Transverse colon (tissue), 4 donors: ENCODE measurements around the gene SMYD3. TPM values are rescaled to one million over a fixed set of nuclear protein-coding genes. Genes with fewer than 3 reads are reported as not detected.

Experiments used
- DNase-seq: peaks from one replicate; pipeline ENCODE4 v3.0.0-alpha.2; 2019
- H3K27ac ChIP-seq, 4 donors: fragments of 200-600 bp; sonication (generic); 2 replicates each; pipeline ENCODE4 v1.5.1; 2016 to 2018; ENCODE audit warnings: inconsistent platforms in 4 of 4
- H3K27me3 ChIP-seq: fragments of 200-600 bp; sonication (generic); 2 replicates; pipeline ENCODE4 v1.5.1; 2017; ENCODE audit warnings: inconsistent platforms
- H3K36me3 ChIP-seq, 4 donors: fragments of 200-600 bp; sonication (generic); 2 replicates each; pipeline ENCODE4 v1.5.1; 2017 to 2019; ENCODE audit warnings: inconsistent platforms in 4 of 4
- H3K4me1 ChIP-seq, 4 donors: fragments of 200-600 bp; sonication (generic); 2 replicates each; pipeline ENCODE4 v1.5.1; 2017 to 2020; ENCODE audit warnings: inconsistent platforms in 4 of 4
- H3K4me3 ChIP-seq, 4 donors: fragments of 200-600 bp; sonication (generic); 1 replicate in 1 of 4; 2 replicates in 3 of 4; pipeline versions ENCODE4 v1.5.1 to v1.6.1; 2017 to 2019; ENCODE audit warnings: inconsistent platforms in 4 of 4
- H3K9me3 ChIP-seq, 2 donors: fragments of 200-600 bp; sonication (generic); 2 replicates each; pipeline ENCODE4 v1.5.1; 2017 to 2019; ENCODE audit warnings: inconsistent platforms in 2 of 2
- CTCF ChIP-seq, 5 experiments: fragments of 200-600 bp in 3 of 5; fragments of 450-650 bp in 2 of 5; sonication (generic) in 3 of 5; IDR thresholded peaks; 1 replicate in 2 of 5; 2 replicates in 3 of 5; pipeline ENCODE4 v1.5.1; 2016 to 2017; ENCODE audit warnings: antibody characterized with exemption in 5 of 5, inconsistent platforms in 3 of 5, mild to moderate bottlenecking in 2 of 5, moderate library complexity in 1 of 5
- EP300 ChIP-seq: sonication (generic); formaldehyde crosslinking; IDR thresholded peaks from one replicate; pipeline ENCODE4 v1.6.1; 2017; ENCODE audit warnings: antibody characterized with exemption, low read depth
- POLR2A ChIP-seq: fragments of 450-650 bp; IDR thresholded peaks from one replicate; pipeline ENCODE4 v1.6.1; 2016; ENCODE audit warnings: antibody characterized with exemption, mild to moderate bottlenecking, moderate library complexity
- POLR2AphosphoS5 ChIP-seq, 3 donors: sonication (generic); formaldehyde crosslinking; IDR thresholded peaks; one replicate each; pipeline ENCODE4 v1.6.1; 2016; ENCODE audit warnings: antibody characterized with exemption in 3 of 3
- WGBS, 2 donors: methylation state at CpG; one replicate each; pipeline ENCODE4 v1.1.5; 2018; ENCODE audit warnings: low coverage in 1 of 2; 5-methylcytosine and 5-hydroxymethylcytosine counted together
- in situ Hi-C, 4 donors: fragments of 200-750 bp; cut with MboI; loops; one replicate each; pipeline versions ENCODE4 v1.15.0 to v1.15.1; 2017; ENCODE audit warnings: low sequenced_read_pairs in 3 of 4, low pct_ligation_motif_present in 1 of 4, low pct_unique_long_range_greater_than_20kb in 1 of 4
- intact Hi-C: fragments of 100-400 bp; cut with DNase I; formaldehyde crosslinking; loops from one replicate; pipeline ENCODE4 v1.15.1; 2023; ENCODE audit warnings: low total_unique reads
- total RNA-seq, 4 donors: library from RNA; depleted of rRNA; stranded (reverse); fragments of >200 nt; gene quantifications; one replicate each; pipeline ENCODE4 v1.1.0, GENCODE V29; 2016

Gene SMYD3
- total RNA-seq, 4 donors from 2014 or later, result 10.5 to 31.3 (median 25.8) TPM

- Histone ChIP-seq H3K27ac (no peak overlapping the region), H3K27me3 (no peaks in the 10 kb centered on the region), H3K4me3 (no peak overlapping the region), H3K4me1 (no peaks in the 10 kb centered on the region), H3K9me3 (no peaks in the 10 kb centered on the region), H3K36me3 (no peaks in the 10 kb centered on the region)
- DNase-seq, result no peak
- intact Hi-C loops (no loop called here), in situ Hi-C loops (no loop called here)
- WGBS, 2 donors, result 78 to 84% methylated on average over 5 of the region's 5 CpGs
- TF ChIP-seq EP300 (no peak), POLR2A (no peak), POLR2AphosphoS5 (IDR thresholded peaks at IDR 0.05) (no peak), CTCF (IDR thresholded peaks at IDR 0.05) (no peak)
Measured at GRCh38 chr1:246319083-246319714, 187.9 kb downstream of the SMYD3 start.

- intact Hi-C loops (no loop called here), in situ Hi-C loops (no loop called here)
- Histone ChIP-seq H3K4me3 (no peak overlapping the region), H3K27ac (no peak overlapping the region), H3K36me3 (no peaks in the 10 kb centered on the region), H3K27me3 (no peaks in the 10 kb centered on the region), H3K9me3 (no peaks in the 10 kb centered on the region), H3K4me1 (no peaks in the 10 kb centered on the region)
- TF ChIP-seq POLR2A (no peak), EP300 (no peak), CTCF (IDR thresholded peaks at IDR 0.05) (no peak), POLR2AphosphoS5 (IDR thresholded peaks at IDR 0.05) (no peak)
- DNase-seq, result no peak
- WGBS, 2 donors, result 87 to 88% methylated on average over 3 of the region's 3 CpGs
Measured at GRCh38 chr1:246318622-246319021, 188.5 kb downstream of the SMYD3 start.

- Histone ChIP-seq H3K27me3 (no peaks in the 10 kb centered on the region), H3K4me3 (no peak overlapping the region), H3K27ac (no peak overlapping the region), H3K36me3 (no peaks in the 10 kb centered on the region), H3K4me1 (no peaks in the 10 kb centered on the region), H3K9me3 (no peaks in the 10 kb centered on the region)
- DNase-seq, result no peak
- TF ChIP-seq POLR2AphosphoS5 (IDR thresholded peaks at IDR 0.05) (no peak), POLR2A (no peak), CTCF (IDR thresholded peaks at IDR 0.05) (no peak), EP300 (no peak)
- in situ Hi-C loops (no loop called here), intact Hi-C loops (no loop called here)
Measured at GRCh38 chr1:246318036-246318359, 189.1 kb downstream of the SMYD3 start.

- H3K4me1 ChIP-seq, result no peaks in the 10 kb centered on the region
Measured at GRCh38 chr1:246317332-246318035, 189.6 kb downstream of the SMYD3 start.

GRCh38 chr1:246311461-246311860 is 195.6 kb downstream of the SMYD3 start:
- Histone ChIP-seq H3K4me1 (no peaks in the 10 kb centered on the region), H3K9me3 (no peaks in the 10 kb centered on the region), H3K36me3 (no peaks in the 10 kb centered on the region), H3K27ac (no peak overlapping the region), H3K27me3 (no peaks in the 10 kb centered on the region), H3K4me3 (no peak overlapping the region)
- WGBS, 2 donors, result 88 to 99% methylated on average over 13 of the region's 13 CpGs
- intact Hi-C loops (no loop called here), in situ Hi-C loops (no loop called here)
- TF ChIP-seq CTCF (IDR thresholded peaks at IDR 0.05), result no peak
- DNase-seq, result no peak

More at GRCh38 chr1:246317332-246318035, 189.6 kb downstream of the SMYD3 start:
- TF ChIP-seq POLR2AphosphoS5 (IDR thresholded peaks at IDR 0.05), result no peak
- intact Hi-C loops, result no loop called here
- Histone ChIP-seq H3K27me3 (no peaks in the 10 kb centered on the region), H3K4me3 (no peak overlapping the region), H3K27ac (no peak overlapping the region), H3K36me3 (no peaks in the 10 kb centered on the region), H3K9me3 (no peaks in the 10 kb centered on the region)
- 97 to 98% methylated on average over 4 of the region's 4 CpGs for WGBS, 2 donors
- no peak for DNase-seq
- in situ Hi-C loops, result no loop called here
